GM21717 (cell line): ENCODE results near the gene CWC15.
"Not testable (repeated sequence)": the region's sequence is repeated elsewhere in the genome, so short reads cannot be mapped to it uniquely, and the experiment has no call there.

Source experiments
- ATAC-seq: cut with Tn5 transposase; IDR thresholded peaks from one replicate; pipeline ENCODE4 v1.9.1; 2021; ENCODE audit warnings: mild to moderate bottlenecking, moderate library complexity; ENCODE audit not compliant: unreplicated experiment

CWC15 gene

GRCh38 chr11:94956963-94957362 lies 16.4 kb downstream of the CWC15 start:
- no peak for ATAC-seq

- no peak for ATAC-seq
These were observed 18.6 kb downstream of the CWC15 start for GRCh38 chr11:94954753-94955152.

- no peak for ATAC-seq
These were observed 25.2 kb downstream of the CWC15 start for GRCh38 chr11:94948070-94948617.

GRCh38 chr11:94946812-94947211 lies 26.5 kb downstream of the CWC15 start:
- ATAC-seq = no peak

GRCh38 chr11:94941131-94941530 lies 32.2 kb downstream of the CWC15 start:
- ATAC-seq = no peak

- ATAC-seq = no peak
These were observed 34.0 kb downstream of the CWC15 start for GRCh38 chr11:94939346-94939745.

- ATAC-seq = no peak
These were observed 35.0 kb downstream of the CWC15 start for GRCh38 chr11:94938095-94939055.

GRCh38 chr11:94934846-94935245 lies 38.5 kb downstream of the CWC15 start:
- no peak for ATAC-seq

- ATAC-seq = no peak
These were observed 39.0 kb downstream of the CWC15 start for GRCh38 chr11:94934362-94934761.

- no peak for ATAC-seq
These were observed 39.9 kb downstream of the CWC15 start for GRCh38 chr11:94933223-94934130.

- no peak for ATAC-seq
These were observed 40.9 kb downstream of the CWC15 start for GRCh38 chr11:94932503-94932902.

- ATAC-seq = not testable (repeated sequence)
These were observed 41.3 kb downstream of the CWC15 start for GRCh38 chr11:94932072-94932471.

- ATAC-seq = no peak
These were observed 45.0 kb downstream of the CWC15 start for GRCh38 chr11:94928117-94928990.

GRCh38 chr11:94926698-94927237 lies 46.6 kb downstream of the CWC15 start:
- ATAC-seq = no peak

GRCh38 chr11:94926271-94926625 lies 47.1 kb downstream of the CWC15 start:
- no peak for ATAC-seq

- ATAC-seq = no peak
These were observed 47.7 kb downstream of the CWC15 start for GRCh38 chr11:94925422-94926270.

- ATAC-seq = no peak
These were observed 48.7 kb downstream of the CWC15 start for GRCh38 chr11:94924612-94925011.

- ATAC-seq = no peak
These were observed 49.2 kb downstream of the CWC15 start for GRCh38 chr11:94924171-94924572.

- no peak for ATAC-seq
These were observed 50.4 kb downstream of the CWC15 start for GRCh38 chr11:94923004-94923334.
